Keratinocyte (primary cell): ENCODE results near the gene SCAI.

Source experiments
- EZH2 ChIP-seq: IDR thresholded peaks from one replicate; pipeline ENCODE4 v1.6.1; 2012; ENCODE audit warnings: inconsistent platforms, mild to moderate bottlenecking, low read length, moderate library complexity
- TF ChIP-seq, protein P1 (sequence below), 3 experiments: IDR thresholded peaks in 1 of 3; conservative IDR thresholded peaks in 1 of 3; optimal IDR thresholded peaks in 1 of 3; 2 replicates in 2 of 3; 3 replicates in 1 of 3; pipeline versions ENCODE3 to v1.5.1; 2011; ENCODE audit warnings: low read length in 3 of 3, mild to moderate bottlenecking in 3 of 3, moderate library complexity in 2 of 3, control low read depth in 1 of 3, inconsistent platforms in 1 of 3; ENCODE audit not compliant: insufficient read depth in 2 of 3; ENCODE audit errors: extremely low read depth in 1 of 3

DNA sequence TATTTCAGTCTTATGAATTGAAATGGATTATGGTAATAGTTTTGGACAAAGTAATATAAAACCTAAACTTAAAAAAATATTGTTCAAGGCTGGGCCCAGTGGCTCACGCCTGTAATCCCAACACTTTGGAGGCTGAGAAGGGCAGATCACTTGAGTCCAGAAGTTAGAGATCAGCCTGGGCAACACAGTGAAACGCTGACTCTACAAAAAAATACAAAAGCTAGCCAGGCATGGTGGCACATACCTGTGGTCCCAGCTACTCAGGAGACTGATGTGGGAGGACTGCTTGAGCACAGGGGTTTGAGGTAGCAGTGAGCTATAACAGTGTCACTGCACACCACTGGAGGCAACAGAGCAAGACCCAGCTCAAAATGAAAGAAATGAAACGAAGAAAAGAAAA lies 81.9 kb downstream of the SCAI start:
- TF ChIP-seq, protein P1, sequence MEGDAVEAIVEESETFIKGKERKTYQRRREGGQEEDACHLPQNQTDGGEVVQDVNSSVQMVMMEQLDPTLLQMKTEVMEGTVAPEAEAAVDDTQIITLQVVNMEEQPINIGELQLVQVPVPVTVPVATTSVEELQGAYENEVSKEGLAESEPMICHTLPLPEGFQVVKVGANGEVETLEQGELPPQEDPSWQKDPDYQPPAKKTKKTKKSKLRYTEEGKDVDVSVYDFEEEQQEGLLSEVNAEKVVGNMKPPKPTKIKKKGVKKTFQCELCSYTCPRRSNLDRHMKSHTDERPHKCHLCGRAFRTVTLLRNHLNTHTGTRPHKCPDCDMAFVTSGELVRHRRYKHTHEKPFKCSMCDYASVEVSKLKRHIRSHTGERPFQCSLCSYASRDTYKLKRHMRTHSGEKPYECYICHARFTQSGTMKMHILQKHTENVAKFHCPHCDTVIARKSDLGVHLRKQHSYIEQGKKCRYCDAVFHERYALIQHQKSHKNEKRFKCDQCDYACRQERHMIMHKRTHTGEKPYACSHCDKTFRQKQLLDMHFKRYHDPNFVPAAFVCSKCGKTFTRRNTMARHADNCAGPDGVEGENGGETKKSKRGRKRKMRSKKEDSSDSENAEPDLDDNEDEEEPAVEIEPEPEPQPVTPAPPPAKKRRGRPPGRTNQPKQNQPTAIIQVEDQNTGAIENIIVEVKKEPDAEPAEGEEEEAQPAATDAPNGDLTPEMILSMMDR (optimal IDR thresholded peaks at IDR 0.05 in 1 of 3, IDR thresholded peaks at IDR 0.05 in 1 of 3, conservative IDR thresholded peaks at IDR 0.05 in 1 of 3; ENCODE audit: extremely low read depth in 1 of 3, insufficient read depth in 2 of 3, low read length in 3 of 3): no peak
- no peak for TF ChIP-seq EZH2
